NB4 (cell line): Measurements from ENCODE around the gene SHB.
A peak's percentile ranks its signal among the peaks of the same experiment; 100 is the strongest.
"Not testable (repeated sequence)": the region's sequence is repeated elsewhere in the genome, so short reads cannot be mapped to it uniquely, and the experiment has no call there.

ENCODE experiments used
- DNase-seq: peaks from one replicate; pipeline ENCODE4 v3.0.0; 2010; ENCODE audit warnings: low read depth
- H3K4me3 ChIP-seq: one replicate; pipeline ENCODE4 v1.5.1; 2011; ENCODE audit warnings: mild to moderate bottlenecking, low read depth, low read length, moderate library complexity
- MAX ChIP-seq: IDR thresholded peaks from 2 replicates; pipeline ENCODE4 v1.6.1; 2011; ENCODE audit warnings: low read depth, low read length
- MYC ChIP-seq: IDR thresholded peaks from 2 replicates; pipeline ENCODE4 v1.6.1; 2011; ENCODE audit warnings: low read depth, low read length
- POLR2A ChIP-seq: IDR thresholded peaks from 2 replicates; pipeline ENCODE4 v1.6.1; 2011; ENCODE audit warnings: mild to moderate bottlenecking; ENCODE audit not compliant: insufficient read length; ENCODE audit errors: extremely low read depth
- TF ChIP-seq, protein P1 (sequence below): IDR thresholded peaks from one replicate; pipeline ENCODE4 v1.5.1; 2012; ENCODE audit warnings: low read depth, low read length

SHB gene

DNA sequence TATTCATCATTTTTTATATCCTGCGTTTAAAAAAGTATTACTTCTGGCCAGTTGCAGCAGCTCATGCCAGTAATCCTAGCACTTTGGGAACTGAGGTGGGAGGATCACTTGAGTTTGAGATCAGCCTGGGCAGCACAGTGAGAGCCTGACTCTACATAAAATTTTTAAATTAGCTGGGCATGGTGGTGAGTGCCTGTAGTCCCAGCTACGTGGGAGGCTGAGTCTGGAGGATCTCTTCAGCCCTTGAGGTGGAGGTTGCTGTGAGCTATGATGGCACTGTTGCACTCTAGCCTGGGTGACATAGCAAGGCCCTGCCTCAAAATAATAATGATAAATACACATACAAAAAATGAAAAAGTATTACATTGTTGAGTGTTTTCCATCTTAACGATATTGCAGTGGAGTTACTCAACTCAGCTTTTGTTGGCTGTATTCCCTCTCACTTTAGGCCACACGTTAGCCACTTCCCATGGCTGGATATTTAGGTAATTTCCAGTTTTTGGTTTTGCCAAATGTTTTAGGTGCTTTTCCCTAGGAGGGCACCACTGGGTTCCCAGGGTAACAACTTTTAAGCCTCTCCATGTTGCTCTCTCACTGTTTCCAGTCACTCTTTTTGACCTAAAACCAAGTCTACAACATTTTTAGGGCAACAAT is 20.6 kb downstream of the SHB start:
- no peak overlapping the region for H3K4me3 ChIP-seq
- no peak for TF ChIP-seq POLR2A
- no peak for TF ChIP-seq MYC
- TF ChIP-seq, protein P1, sequence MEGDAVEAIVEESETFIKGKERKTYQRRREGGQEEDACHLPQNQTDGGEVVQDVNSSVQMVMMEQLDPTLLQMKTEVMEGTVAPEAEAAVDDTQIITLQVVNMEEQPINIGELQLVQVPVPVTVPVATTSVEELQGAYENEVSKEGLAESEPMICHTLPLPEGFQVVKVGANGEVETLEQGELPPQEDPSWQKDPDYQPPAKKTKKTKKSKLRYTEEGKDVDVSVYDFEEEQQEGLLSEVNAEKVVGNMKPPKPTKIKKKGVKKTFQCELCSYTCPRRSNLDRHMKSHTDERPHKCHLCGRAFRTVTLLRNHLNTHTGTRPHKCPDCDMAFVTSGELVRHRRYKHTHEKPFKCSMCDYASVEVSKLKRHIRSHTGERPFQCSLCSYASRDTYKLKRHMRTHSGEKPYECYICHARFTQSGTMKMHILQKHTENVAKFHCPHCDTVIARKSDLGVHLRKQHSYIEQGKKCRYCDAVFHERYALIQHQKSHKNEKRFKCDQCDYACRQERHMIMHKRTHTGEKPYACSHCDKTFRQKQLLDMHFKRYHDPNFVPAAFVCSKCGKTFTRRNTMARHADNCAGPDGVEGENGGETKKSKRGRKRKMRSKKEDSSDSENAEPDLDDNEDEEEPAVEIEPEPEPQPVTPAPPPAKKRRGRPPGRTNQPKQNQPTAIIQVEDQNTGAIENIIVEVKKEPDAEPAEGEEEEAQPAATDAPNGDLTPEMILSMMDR = no peak
- no peak for TF ChIP-seq MAX
- no peak for DNase-seq

GRCh38 chr9:38047301-38048251 is 21.5 kb downstream of the SHB start:
- no peak overlapping the region for H3K4me3 ChIP-seq
- TF ChIP-seq MYC (no peak), POLR2A (no peak), MAX (no peak)
- TF ChIP-seq, protein P1 = no peak
- peak; percentile 23 for DNase-seq

DNA sequence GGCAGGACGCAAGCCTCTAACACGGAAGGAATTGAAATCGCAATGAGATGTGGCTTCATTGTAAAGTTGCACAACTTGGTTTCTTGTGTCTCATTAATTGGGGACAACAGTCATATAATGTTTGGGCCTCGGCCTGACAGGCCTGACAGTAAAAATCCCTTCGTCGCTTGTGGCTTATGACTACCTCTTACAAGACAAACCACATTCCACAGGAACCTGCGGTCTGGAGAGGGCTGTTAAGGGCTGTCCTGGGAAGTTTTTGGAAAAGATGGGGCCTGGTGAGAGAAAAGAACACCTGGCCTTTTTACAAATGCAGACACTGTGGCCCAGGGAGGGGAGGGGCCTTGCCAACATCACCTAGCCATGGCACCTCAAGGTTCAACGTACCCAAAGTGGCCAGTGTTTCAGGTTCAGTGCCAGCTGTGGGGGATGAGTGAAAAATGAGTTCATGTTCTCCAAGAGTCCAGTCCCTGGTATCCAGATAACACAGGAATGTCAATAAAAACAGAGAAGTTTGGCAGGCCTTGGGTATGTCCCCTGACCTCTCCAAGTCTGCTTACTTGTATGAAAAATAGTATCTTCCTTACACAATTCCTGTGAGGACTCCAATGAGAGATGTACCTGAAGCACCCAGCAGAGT is 22.2 kb downstream of the SHB start:
- peak; percentile 73 for DNase-seq
- H3K4me3 ChIP-seq = no peak overlapping the region

DNA sequence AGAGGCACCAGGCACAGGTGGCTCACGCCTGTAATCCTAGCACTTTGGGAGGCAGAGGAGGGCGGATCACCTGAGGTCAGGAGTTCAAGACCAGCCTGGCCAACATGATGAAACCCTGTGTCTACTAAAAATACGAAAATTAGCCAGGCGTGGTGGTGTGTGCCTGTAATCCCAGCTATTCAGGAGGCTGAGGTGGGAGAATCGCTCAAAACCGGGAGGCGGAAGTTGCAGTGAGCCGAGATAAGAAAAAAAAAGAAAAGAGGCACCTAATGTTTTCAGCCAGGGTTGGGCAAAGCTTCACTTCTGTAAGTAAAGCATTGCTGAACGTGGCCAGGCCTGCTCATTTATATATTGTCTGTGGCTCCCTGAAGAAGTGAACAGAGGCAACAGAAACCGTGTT is 23.1 kb downstream of the SHB start:
- H3K4me3 ChIP-seq, DNase-seq: not testable (repeated sequence)

More for the DNA sequence above, 22.2 kb downstream of the SHB start:
- TF ChIP-seq POLR2A (no peak), MAX (0 out of 2 replicates have a peak, but pooled peaks have one; percentile 22)

- no peak overlapping the region for H3K4me3 ChIP-seq
- DNase-seq = no peak
- TF ChIP-seq, protein P1 = no peak
- TF ChIP-seq MYC = no peak
- no peak for TF ChIP-seq POLR2A
- TF ChIP-seq MAX = no peak
Measured at GRCh38 chr9:38044706-38045105, 24.3 kb downstream of the SHB start.

DNA sequence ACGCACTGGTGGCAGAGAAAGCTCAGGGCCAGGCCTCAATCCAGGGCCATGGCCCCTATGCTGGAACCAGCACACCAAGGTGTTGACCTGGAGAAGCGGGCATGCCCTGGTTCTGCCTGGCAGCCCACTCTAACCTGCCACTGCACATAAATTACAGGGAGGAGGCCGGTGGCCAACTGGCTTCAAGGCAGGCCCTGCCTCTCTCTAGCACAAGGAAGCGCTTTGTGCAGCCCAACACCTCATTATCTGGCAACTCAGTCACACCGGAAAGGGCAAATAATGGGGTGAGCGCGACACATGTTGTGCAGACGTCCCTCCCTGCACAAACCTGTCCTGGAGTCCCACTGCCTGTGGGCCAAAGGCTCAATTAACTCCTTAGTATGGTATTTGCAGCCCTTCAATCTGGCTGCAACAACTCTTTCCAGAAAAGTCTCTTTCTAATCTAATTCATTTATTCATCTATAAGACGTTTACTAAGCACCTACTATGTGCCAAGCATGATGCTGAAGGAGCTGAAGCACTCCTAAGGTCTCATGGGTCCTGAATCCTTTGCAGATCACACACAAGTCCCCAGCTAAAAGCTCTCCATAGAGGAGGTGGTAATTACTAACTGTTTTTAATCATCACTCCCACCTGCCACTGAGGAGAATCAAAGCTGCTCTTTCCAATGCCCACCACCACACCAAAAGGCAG is 24.9 kb downstream of the SHB start:
- no peak overlapping the region for H3K4me3 ChIP-seq
- TF ChIP-seq, protein P1 = no peak
- TF ChIP-seq MYC (no peak), MAX (no peak), POLR2A (no peak)
- no peak for DNase-seq
